Endothelial cell (in vitro differentiated cells): ENCODE measurements around the gene JUN. TPM values are rescaled to one million over a fixed set of nuclear protein-coding genes. Genes with fewer than 3 reads are reported as not detected.

ENCODE experiments used
- DNase-seq: peaks from one replicate; pipeline ENCODE4 v3.0.0; 2021; ENCODE audit warnings: low spot score
- H3K27ac Mint-ChIP-seq: one replicate; pipeline ENCODE4 v1.8.0; 2021; ENCODE audit warnings: mixed read lengths, inconsistent platforms; ENCODE audit not compliant: unreplicated experiment
- H3K27me3 Mint-ChIP-seq: one replicate; pipeline ENCODE4 v1.8.0; 2021; ENCODE audit warnings: mild to moderate bottlenecking, moderate library complexity, mixed read lengths, inconsistent platforms; ENCODE audit not compliant: unreplicated experiment
- H3K36me3 Mint-ChIP-seq: one replicate; pipeline ENCODE4 v1.8.0; 2021; ENCODE audit warnings: mild to moderate bottlenecking, low read depth, mixed read lengths, inconsistent platforms; ENCODE audit not compliant: unreplicated experiment
- H3K4me1 Mint-ChIP-seq: one replicate; pipeline ENCODE4 v1.8.0; 2021; ENCODE audit warnings: mild to moderate bottlenecking, mixed read lengths, inconsistent platforms; ENCODE audit not compliant: unreplicated experiment
- H3K4me3 Mint-ChIP-seq: one replicate; pipeline ENCODE4 v1.8.0; 2021; ENCODE audit warnings: mild to moderate bottlenecking, mixed read lengths, inconsistent platforms; ENCODE audit not compliant: unreplicated experiment
- H3K9me3 Mint-ChIP-seq: one replicate; pipeline ENCODE4 v1.8.0; 2021; ENCODE audit warnings: mixed read lengths, inconsistent platforms; ENCODE audit not compliant: unreplicated experiment
- CTCF ChIP-seq: fragments of 200-600 bp; sonication (generic); IDR thresholded peaks from one replicate; pipeline ENCODE4 v1.5.0; 2021; ENCODE audit warnings: antibody characterized with exemption; ENCODE audit not compliant: unreplicated experiment
- total RNA-seq: library from RNA; stranded (reverse); fragmentation: NEBNext Ultra II Directional; extraction: Animal tissue kit (Norgen Biotek cat#: 25700); gene quantifications from one replicate; pipeline ENCODE4 v1.2.1, GENCODE V29; 2021; ENCODE audit not compliant: unreplicated experiment

JUN gene
- total RNA-seq, 1 donor from 2014 or later, result 56.3 TPM

- Mint-ChIP-seq H3K27ac (no peak overlapping the region), H3K27me3 (peaks cover 3% of the 10 kb centered on the region), H3K4me1 (peaks cover 21% of the 10 kb centered on the region), H3K4me3 (no peak overlapping the region), H3K9me3 (no peaks in the 10 kb centered on the region), H3K36me3 (no peaks in the 10 kb centered on the region)
- no peak for TF ChIP-seq CTCF
- DNase-seq, result no peak
Measured at GRCh38 chr1:58811303-58811702, 27.5 kb upstream of the JUN start.

- no peaks in the 10 kb centered on the region for H3K9me3 Mint-ChIP-seq
- peaks cover 3% of the 10 kb centered on the region for H3K27me3 Mint-ChIP-seq
- H3K4me1 Mint-ChIP-seq, result peaks cover 12% of the 10 kb centered on the region
- no peak overlapping the region for H3K27ac Mint-ChIP-seq
- no peak for TF ChIP-seq CTCF
- DNase-seq, result no peak
- no peak overlapping the region for H3K4me3 Mint-ChIP-seq
- H3K36me3 Mint-ChIP-seq, result no peaks in the 10 kb centered on the region
Measured at GRCh38 chr1:58809325-58810010, 25.6 kb upstream of the JUN start.

DNA sequence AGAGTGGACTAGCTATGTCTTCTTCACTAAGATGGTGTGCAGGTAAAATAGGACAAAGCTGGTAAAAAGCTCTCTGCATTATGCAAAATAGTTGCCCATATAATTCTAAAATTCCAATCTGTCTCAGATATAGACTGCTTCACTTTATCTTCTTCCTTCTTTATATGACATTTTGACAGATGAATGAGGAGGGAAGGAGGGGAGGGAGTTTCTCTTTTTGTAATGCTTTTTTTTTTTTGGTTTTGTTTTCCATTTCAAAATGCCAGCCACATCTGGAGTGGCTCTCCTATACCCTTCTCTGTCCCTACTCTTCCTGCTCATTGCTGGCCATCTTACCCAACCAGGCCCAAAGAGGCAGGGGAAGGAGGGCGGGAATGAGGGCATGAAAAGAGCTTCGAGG, 24.2 kb upstream of the JUN start:
- Mint-ChIP-seq H3K27me3 (no peaks in the 10 kb centered on the region), H3K9me3 (no peaks in the 10 kb centered on the region), H3K4me3 (no peak overlapping the region), H3K27ac (no peak overlapping the region), H3K4me1 (peaks cover 7% of the 10 kb centered on the region), H3K36me3 (no peaks in the 10 kb centered on the region)
- DNase-seq, result no peak
- TF ChIP-seq CTCF, result no peak

- no peak for DNase-seq
- Mint-ChIP-seq H3K27me3 (no peaks in the 10 kb centered on the region), H3K27ac (no peak overlapping the region), H3K4me1 (peaks cover 4% of the 10 kb centered on the region), H3K9me3 (no peaks in the 10 kb centered on the region), H3K4me3 (no peak overlapping the region), H3K36me3 (no peaks in the 10 kb centered on the region)
- TF ChIP-seq CTCF, result no peak
Measured at GRCh38 chr1:58805716-58806571, 22.1 kb upstream of the JUN start.
